Endothelial cell of umbilical vein (primary cell): ENCODE results near the gene GPATCH1.

Experiments used
- EZH2 ChIP-seq: IDR thresholded peaks from 2 replicates; pipeline ENCODE4 v1.6.1; 2012; ENCODE audit warnings: borderline replicate concordance, low read depth, mild to moderate bottlenecking, moderate library complexity, low read length, inconsistent platforms; ENCODE audit not compliant: severe bottlenecking
- FOS ChIP-seq: IDR thresholded peaks from 2 replicates; pipeline ENCODE4 v1.6.1; 2011; ENCODE audit warnings: mild to moderate bottlenecking, low read length, moderate library complexity, borderline replicate concordance; ENCODE audit not compliant: insufficient read depth
- GATA2 ChIP-seq: IDR thresholded peaks from 2 replicates; pipeline ENCODE4 v1.7.0; 2011; ENCODE audit warnings: low read depth, mild to moderate bottlenecking, moderate library complexity, mixed read lengths, low read length; ENCODE audit not compliant: insufficient read length, insufficient read depth
- JUN ChIP-seq: IDR thresholded peaks from 2 replicates; pipeline ENCODE4 v1.6.1; 2011; ENCODE audit warnings: borderline replicate concordance, low read depth; ENCODE audit not compliant: insufficient read length, insufficient read depth
- POLR2A ChIP-seq: IDR thresholded peaks from 2 replicates; pipeline ENCODE4 v1.6.1; 2012; ENCODE audit warnings: low read depth, mild to moderate bottlenecking, control low read depth, low read length
- POLR2AphosphoS5 ChIP-seq: IDR thresholded peaks from 2 replicates; pipeline ENCODE4 v1.6.1; 2012; ENCODE audit warnings: low read depth, mild to moderate bottlenecking, control low read depth, low read length, moderate library complexity; ENCODE audit not compliant: insufficient read depth
- TF ChIP-seq, protein P1 (sequence below): IDR thresholded peaks from 2 replicates; pipeline ENCODE4 v1.6.1; 2011; ENCODE audit not compliant: insufficient read depth, insufficient read length
- TF ChIP-seq, protein P2 (sequence below), 2 donors: IDR thresholded peaks; 1 replicate in 1 of 2; 2 replicates in 1 of 2; pipeline ENCODE4 v1.5.1; 2011; ENCODE audit warnings: low read length in 2 of 2, mild to moderate bottlenecking in 2 of 2, moderate library complexity in 2 of 2, control low read depth in 1 of 2, inconsistent platforms in 1 of 2, low read depth in 1 of 2; ENCODE audit not compliant: insufficient read depth in 1 of 2; ENCODE audit errors: extremely low read depth in 1 of 2

DNA sequence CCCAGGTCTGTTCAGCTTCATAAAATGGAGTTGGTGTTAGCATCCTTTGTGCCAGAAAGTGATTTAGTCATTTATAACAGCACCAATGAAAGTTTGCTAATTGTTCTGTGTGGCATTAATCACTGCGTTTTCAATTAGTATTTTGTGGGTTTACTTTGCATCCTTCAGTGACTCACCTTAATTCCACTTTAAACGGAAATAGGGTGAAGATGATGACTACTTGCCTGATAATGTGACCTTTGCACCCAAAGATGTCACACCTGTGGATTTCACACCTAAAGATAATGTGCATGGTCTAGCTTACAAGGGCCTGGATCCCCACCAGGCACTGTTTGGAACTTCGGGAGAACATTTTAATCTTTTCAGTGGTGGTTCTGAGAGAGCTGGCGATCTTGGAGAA, 15.0 kb downstream of the GPATCH1 start:
- TF ChIP-seq, protein P1, sequence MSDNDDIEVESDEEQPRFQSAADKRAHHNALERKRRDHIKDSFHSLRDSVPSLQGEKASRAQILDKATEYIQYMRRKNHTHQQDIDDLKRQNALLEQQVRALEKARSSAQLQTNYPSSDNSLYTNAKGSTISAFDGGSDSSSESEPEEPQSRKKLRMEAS: no peak
- no peak for TF ChIP-seq EZH2
- no peak for TF ChIP-seq JUN
- TF ChIP-seq, protein P2, sequence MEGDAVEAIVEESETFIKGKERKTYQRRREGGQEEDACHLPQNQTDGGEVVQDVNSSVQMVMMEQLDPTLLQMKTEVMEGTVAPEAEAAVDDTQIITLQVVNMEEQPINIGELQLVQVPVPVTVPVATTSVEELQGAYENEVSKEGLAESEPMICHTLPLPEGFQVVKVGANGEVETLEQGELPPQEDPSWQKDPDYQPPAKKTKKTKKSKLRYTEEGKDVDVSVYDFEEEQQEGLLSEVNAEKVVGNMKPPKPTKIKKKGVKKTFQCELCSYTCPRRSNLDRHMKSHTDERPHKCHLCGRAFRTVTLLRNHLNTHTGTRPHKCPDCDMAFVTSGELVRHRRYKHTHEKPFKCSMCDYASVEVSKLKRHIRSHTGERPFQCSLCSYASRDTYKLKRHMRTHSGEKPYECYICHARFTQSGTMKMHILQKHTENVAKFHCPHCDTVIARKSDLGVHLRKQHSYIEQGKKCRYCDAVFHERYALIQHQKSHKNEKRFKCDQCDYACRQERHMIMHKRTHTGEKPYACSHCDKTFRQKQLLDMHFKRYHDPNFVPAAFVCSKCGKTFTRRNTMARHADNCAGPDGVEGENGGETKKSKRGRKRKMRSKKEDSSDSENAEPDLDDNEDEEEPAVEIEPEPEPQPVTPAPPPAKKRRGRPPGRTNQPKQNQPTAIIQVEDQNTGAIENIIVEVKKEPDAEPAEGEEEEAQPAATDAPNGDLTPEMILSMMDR (IDR thresholded peaks at IDR 0.05; ENCODE audit: extremely low read depth in 1 of 2, insufficient read depth in 1 of 2, low read depth in 1 of 2, low read length in 2 of 2): no peak
- no peak for TF ChIP-seq POLR2AphosphoS5
- TF ChIP-seq POLR2A: no peak
- no peak for TF ChIP-seq FOS
- no peak for TF ChIP-seq GATA2
